ENCODE measurements around the gene NT5E. TPM values are rescaled to one million over a fixed set of nuclear protein-coding genes. Genes with fewer than 3 reads are reported as not detected.

NT5E gene
- total RNA-seq, 1 donor from 2014 or later, result 47.1 TPM

- Mint-ChIP-seq H3K9me3 (ENCODE audit: unreplicated experiment) (no peaks in the 10 kb centered on the region), H3K4me3 (ENCODE audit: unreplicated experiment) (no peak overlapping the region), H3K27ac (ENCODE audit: unreplicated experiment) (no peak overlapping the region), H3K36me3 (ENCODE audit: low read depth, unreplicated experiment) (no peaks in the 10 kb centered on the region), H3K4me1 (ENCODE audit: unreplicated experiment) (peaks cover 44% of the 10 kb centered on the region), H3K27me3 (ENCODE audit: unreplicated experiment) (peaks cover 3% of the 10 kb centered on the region)
- no peak for TF ChIP-seq CTCF (IDR thresholded peaks at IDR 0.05; ENCODE audit: unreplicated experiment)
- DNase-seq (ENCODE audit: low spot score), result no peak
Measured at GRCh38 chr6:85405853-85406198, 44.1 kb upstream of the NT5E start.

GRCh38 chr6:85406641-85407075 is 43.2 kb upstream of the NT5E start:
- Mint-ChIP-seq H3K4me1 (ENCODE audit: unreplicated experiment) (peaks cover 36% of the 10 kb centered on the region), H3K9me3 (ENCODE audit: unreplicated experiment) (no peaks in the 10 kb centered on the region), H3K27me3 (ENCODE audit: unreplicated experiment) (peaks cover 3% of the 10 kb centered on the region), H3K36me3 (ENCODE audit: low read depth, unreplicated experiment) (no peaks in the 10 kb centered on the region), H3K27ac (ENCODE audit: unreplicated experiment) (no peak overlapping the region), H3K4me3 (ENCODE audit: unreplicated experiment) (no peak overlapping the region)
- DNase-seq (ENCODE audit: low spot score), result no peak
- no peak for TF ChIP-seq CTCF (IDR thresholded peaks at IDR 0.05; ENCODE audit: unreplicated experiment)

- no peaks in the 10 kb centered on the region for H3K36me3 Mint-ChIP-seq (ENCODE audit: low read depth, unreplicated experiment)
- H3K9me3 Mint-ChIP-seq (ENCODE audit: unreplicated experiment), result no peaks in the 10 kb centered on the region
- DNase-seq (ENCODE audit: low spot score), result no peak
- H3K27me3 Mint-ChIP-seq (ENCODE audit: unreplicated experiment), result peaks cover 3% of the 10 kb centered on the region
- no peak overlapping the region for H3K4me3 Mint-ChIP-seq (ENCODE audit: unreplicated experiment)
- no peak overlapping the region for H3K27ac Mint-ChIP-seq (ENCODE audit: unreplicated experiment)
- peaks cover 25% of the 10 kb centered on the region for H3K4me1 Mint-ChIP-seq (ENCODE audit: unreplicated experiment)
- TF ChIP-seq CTCF (IDR thresholded peaks at IDR 0.05; ENCODE audit: unreplicated experiment), result no peak
Measured at GRCh38 chr6:85408039-85408438, 41.8 kb upstream of the NT5E start.

- Mint-ChIP-seq H3K4me3 (ENCODE audit: unreplicated experiment) (no peak overlapping the region), H3K4me1 (ENCODE audit: unreplicated experiment) (no peaks in the 10 kb centered on the region), H3K36me3 (ENCODE audit: low read depth, unreplicated experiment) (no peaks in the 10 kb centered on the region), H3K27ac (ENCODE audit: unreplicated experiment) (no peak overlapping the region), H3K27me3 (ENCODE audit: unreplicated experiment) (no peaks in the 10 kb centered on the region), H3K9me3 (ENCODE audit: unreplicated experiment) (no peaks in the 10 kb centered on the region)
- no peak for TF ChIP-seq CTCF (IDR thresholded peaks at IDR 0.05; ENCODE audit: unreplicated experiment)
- no peak for DNase-seq (ENCODE audit: low spot score)
Measured at GRCh38 chr6:85412911-85413430, 36.9 kb upstream of the NT5E start.

- Mint-ChIP-seq H3K36me3 (ENCODE audit: low read depth, unreplicated experiment) (no peaks in the 10 kb centered on the region), H3K9me3 (ENCODE audit: unreplicated experiment) (no peaks in the 10 kb centered on the region), H3K4me3 (ENCODE audit: unreplicated experiment) (no peak overlapping the region), H3K27ac (ENCODE audit: unreplicated experiment) (no peak overlapping the region), H3K4me1 (ENCODE audit: unreplicated experiment) (no peaks in the 10 kb centered on the region), H3K27me3 (ENCODE audit: unreplicated experiment) (no peaks in the 10 kb centered on the region)
- DNase-seq (ENCODE audit: low spot score), result no peak
- no peak for TF ChIP-seq CTCF (IDR thresholded peaks at IDR 0.05; ENCODE audit: unreplicated experiment)
Measured at GRCh38 chr6:85416049-85416448, 33.8 kb upstream of the NT5E start.
